ENCODE results near the gene PDAP1.
"Not testable (repeated sequence)": the region's sequence is repeated elsewhere in the genome, so short reads cannot be mapped to it uniquely, and the experiment has no call there.

PDAP1 gene

GRCh38 chr7:99350641-99351040 lies 57.8 kb downstream of the PDAP1 start:
- not testable (repeated sequence) for DNase-seq (ENCODE audit: low spot score)

Data from D341Med (cell line).